Activated CD4-positive, CD25-positive, alpha-beta regulatory T cell treated with anti-CD3 and anti-CD28 coated beads, Interleukin-2, amount 50 U/mL, for 72 hours (primary cell): Measurements from ENCODE around the gene DRD2.
A peak's percentile ranks its signal among the peaks of the same experiment; 100 is the strongest.

Experiments
- DNase-seq: peaks from one replicate; pipeline ENCODE4 v3.0.0; 2021

Gene DRD2

GRCh38 chr11:113481672-113482071 lies 6.5 kb upstream of the DRD2 start:
- no peak for DNase-seq

DNA sequence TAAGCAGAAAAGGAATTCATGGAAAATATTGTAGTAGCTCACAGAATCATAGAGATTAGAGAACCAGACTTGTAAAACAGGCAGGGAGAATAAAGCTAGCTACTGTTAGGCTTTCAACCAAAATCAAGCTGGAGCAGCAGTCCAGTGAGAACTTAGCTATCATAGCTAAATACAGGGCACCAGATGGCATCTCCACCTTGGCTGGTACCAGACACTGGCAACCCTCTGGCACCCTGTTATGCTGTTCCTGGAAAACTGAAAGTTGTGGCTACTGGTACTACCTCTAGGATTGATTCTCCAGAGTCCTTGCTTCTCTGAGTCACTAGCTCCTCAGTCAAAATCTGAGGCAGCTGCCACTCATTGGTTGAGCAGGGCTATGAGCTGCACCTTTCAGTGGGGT lies 6.0 kb upstream of the DRD2 start:
- no peak for DNase-seq

- no peak for DNase-seq
These were observed 2.1 kb upstream of the DRD2 start for GRCh38 chr11:113477321-113477720.

- DNase-seq, result no peak
These were observed 1.4 kb upstream of the DRD2 start for GRCh38 chr11:113476553-113476952.

DNA sequence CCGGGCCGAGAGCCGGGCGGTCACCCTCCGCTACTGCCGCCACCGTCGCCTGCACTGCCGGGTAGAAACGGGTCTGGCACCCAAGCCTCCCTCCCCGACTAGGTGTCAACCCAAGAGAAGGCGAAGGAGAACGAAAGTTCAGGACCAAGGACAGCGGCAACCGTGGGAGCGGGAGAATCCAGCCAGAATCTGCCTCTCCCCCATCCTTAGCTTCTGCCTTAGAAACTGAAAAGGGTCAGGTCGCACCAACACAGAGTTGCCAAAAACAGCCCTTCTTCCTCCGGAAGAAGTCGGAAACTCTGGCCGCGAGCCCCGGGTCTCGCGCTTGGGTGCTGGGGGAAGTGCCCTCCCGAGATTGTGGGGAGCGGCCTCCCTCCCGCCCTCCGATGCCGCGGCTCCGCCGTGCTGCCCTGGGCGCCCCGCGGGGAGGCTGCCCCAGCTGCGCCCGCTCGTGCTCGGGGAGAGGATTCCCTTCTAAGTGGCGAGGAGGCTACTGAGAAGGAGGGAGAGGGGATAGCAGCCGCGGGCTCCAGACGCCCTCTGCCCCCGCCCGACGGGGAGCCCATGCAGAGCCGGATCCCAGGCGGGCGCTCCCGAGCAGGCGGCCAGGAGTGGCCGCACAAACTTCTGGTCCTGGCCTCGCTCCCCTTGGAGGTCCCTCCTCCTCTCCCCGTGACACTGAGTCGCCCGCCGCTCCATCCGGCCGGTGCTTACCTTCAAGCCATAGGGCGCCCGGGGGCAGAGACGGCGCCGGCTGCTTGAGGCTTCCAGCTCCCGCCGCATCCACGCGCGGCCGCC lies 637 bp downstream of the DRD2 start:
- DNase-seq, result peak; percentile 37

- no peak for DNase-seq
These were observed 1.2 kb downstream of the DRD2 start for GRCh38 chr11:113473983-113474361.

GRCh38 chr11:113472471-113472870 lies 2.7 kb downstream of the DRD2 start:
- no peak for DNase-seq

DNA sequence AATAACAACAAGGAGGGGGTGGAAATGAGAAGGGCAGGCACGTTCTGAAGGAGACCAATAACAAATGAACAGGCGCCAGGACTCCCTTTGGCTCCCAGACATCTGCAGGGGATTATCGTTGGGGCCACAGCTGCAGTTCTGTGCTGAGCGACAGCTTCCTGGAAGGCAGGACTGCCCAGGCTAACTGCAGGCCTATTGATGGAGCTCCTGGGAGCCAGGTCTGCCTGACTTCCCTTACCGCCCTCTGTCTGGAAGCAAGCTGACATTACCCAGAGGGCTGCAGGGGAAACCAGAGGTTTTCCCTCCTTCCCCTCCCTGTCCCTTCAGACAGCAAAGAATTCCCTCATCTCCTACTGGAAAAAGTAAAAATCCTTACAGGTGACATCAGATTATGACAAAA lies 5.0 kb downstream of the DRD2 start:
- no peak for DNase-seq

DNA sequence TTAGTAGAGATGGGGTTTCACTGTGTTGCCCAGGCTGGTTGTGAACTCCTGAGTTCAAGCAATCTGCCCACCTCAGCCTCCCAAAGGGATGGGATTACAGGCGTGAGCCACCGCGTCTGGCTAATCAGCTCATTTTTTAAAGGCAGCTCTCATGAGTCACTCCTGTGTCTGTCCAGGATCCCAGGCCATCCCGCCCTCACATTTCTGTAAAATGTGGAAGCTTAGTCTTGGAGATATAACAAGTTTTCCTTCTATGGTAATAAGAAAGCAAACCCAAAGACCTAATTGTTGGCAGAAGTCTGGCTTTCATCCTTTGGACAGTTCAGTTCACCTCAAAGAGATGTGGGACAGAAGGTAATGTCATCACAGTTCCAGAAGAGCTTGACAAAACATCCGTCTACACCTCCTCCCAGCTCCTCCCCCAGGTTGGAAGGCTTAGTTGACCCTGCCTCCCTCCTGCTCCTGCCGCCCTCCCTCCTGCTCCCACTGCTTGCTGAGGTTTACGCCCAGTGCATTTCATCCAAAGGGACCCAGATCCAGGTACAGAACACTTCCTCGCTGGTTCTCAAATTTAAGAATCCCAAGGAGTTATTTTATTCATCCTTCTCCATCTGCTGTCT lies 6.4 kb downstream of the DRD2 start:
- DNase-seq, result no peak

- DNase-seq, result no peak
These were observed 7.7 kb downstream of the DRD2 start for GRCh38 chr11:113467545-113467944.

DNA sequence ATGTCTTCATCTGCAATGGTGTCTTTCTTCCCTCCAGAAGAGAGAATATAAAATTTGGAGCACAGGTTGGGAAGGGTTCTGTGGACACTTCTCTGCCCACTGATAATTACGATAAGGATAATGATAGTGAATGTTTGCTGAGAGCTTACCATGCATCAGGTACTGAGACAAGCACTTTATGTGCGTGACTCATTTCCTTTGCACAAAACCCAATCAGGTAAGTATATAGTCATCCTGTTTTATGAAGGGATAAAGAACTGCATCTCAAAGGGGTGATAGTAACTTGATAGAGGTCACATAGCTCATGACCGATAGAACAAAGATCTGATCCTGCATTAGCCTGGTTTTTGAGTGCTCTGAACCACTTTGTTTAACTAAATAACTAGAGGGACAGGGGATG lies 9.4 kb downstream of the DRD2 start:
- DNase-seq, result no peak

GRCh38 chr11:113464416-113464815 lies 10.8 kb downstream of the DRD2 start:
- no peak for DNase-seq

DNA sequence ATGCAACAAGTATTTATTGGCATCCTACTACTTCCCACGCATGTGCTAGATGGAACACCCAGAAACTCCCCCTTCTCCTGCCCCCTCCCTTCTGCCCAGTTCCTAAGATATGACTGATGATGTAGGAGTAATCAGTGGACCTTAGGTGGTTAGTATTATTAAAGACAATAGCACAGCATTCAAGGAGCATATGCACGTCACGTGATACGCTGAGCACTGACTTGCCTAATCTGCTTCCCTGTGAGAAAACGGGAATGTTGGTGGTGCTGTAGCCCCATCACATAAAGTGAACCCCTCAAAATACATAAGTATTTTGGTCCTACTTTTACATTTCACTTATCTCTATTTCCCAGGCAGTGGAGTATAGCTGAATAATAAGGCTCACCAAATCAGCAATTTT lies 12.4 kb downstream of the DRD2 start:
- no peak for DNase-seq

DNA sequence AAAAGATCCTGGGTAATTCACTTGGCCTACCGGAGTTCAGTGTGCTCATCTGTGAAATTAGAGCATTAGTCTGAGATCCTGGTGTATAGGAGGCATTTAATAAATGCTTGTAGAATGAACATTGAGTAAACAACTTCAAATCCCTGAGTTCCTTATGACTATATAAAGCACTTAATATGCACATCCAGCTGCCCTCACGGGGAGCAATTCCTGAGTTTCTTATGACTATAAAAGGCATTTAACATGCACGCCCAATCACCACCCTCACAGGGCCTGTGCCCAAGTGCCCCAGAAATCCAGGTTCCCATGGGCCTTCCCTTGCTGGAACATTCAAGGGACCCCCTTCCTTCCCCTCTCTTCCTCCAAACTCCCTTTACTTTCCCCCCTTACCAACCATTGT lies 13.6 kb downstream of the DRD2 start:
- no peak for DNase-seq

GRCh38 chr11:113460469-113460868 lies 14.7 kb downstream of the DRD2 start:
- no peak for DNase-seq

GRCh38 chr11:113458189-113458588 lies 17.0 kb downstream of the DRD2 start:
- DNase-seq, result no peak

DNA sequence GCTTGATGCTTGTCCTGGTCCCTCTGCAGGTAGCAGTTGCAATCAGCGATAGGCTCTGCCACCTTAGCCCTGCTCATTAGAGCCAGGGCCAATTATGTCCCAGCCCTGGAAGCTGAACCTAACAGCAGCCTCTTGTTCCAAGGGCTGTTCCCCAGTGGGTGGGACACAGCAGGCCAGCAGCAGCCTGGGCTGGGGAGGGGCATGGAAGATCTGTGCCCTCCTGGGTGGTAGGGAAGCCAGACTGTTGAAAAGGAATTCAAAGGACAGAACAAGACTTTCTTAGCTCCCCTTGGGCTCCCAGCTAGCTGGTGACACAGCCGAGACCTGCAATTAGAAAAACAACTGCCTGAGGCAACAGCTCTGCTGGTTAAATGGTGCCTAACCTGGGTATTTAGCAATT lies 17.4 kb downstream of the DRD2 start:
- no peak for DNase-seq

- no peak for DNase-seq
These were observed 20.7 kb downstream of the DRD2 start for GRCh38 chr11:113454455-113454854.

DNA sequence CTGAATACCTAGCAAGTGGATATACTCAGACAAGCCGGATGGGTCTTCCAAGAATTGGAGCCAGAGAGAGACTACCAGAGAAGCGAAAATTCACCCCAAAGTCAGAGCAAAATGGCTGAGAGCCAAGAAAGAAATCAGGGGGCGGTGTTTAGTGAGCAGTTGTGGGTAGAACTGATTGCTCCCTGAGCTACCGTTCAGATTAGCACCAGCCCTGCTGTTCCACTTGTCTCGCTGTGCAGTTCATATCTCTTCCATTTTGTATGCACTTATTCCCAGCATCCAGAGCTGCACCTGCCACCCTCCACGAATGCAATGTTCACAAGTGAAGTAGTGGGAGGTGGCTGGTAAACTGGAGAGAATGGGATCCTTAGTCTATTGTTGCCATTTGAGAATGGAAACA lies 25.5 kb downstream of the DRD2 start:
- DNase-seq, result no peak

DNA sequence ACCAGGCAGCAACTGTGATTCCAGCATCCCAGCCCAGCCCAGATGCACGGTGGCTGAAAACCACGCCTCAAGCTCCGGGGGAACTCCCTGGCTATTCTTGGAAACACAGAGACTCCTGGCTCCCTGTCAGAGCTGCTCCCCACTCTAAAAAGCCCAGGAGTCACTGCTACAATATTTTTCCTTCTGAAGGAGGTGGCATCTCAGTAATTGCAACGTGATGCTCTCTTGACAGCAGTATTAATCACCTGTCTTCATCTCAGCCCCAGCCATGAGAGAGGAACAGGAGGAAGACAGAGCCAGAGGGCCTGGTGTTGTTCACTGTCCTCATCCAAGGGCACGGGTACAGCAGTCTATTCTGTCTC lies 26.9 kb downstream of the DRD2 start:
- DNase-seq, result no peak

DNA sequence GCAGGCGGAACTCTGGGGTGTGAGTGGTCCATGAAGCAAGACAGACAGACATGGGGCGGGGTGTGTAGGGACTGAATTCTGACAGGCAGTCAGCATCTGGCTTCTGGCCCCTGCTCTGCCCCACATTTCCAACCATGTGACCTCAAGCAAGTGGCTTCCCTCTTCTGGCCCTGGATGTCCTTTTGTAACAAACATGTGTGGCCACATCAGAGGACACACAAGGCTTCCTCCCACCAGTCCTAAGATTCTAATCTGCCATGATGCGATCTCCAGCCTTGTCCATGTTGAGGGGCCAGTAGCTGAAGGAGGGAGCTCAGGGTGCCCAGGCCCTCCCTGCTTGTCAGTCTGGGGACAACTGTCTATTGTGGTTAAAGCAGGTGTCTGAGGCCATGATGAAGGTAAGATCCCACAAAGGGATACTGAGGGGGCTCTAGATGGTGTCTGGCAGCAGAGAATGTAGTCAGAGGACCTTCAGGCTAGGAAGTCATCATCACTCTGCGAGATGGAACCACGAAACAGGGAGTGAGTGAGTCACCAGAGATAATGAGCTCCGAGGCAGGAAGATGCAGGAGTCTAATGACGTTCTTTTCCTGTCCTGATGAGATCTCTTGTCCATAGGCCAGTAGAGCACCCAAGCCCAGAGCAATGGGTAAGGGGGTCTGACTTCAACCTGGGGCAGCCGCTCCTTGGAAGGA lies 27.4 kb downstream of the DRD2 start:
- DNase-seq, result no peak

- DNase-seq, result no peak
These were observed 28.3 kb downstream of the DRD2 start for GRCh38 chr11:113446938-113447337.

GRCh38 chr11:113446112-113446511 lies 29.1 kb downstream of the DRD2 start:
- no peak for DNase-seq

DNA sequence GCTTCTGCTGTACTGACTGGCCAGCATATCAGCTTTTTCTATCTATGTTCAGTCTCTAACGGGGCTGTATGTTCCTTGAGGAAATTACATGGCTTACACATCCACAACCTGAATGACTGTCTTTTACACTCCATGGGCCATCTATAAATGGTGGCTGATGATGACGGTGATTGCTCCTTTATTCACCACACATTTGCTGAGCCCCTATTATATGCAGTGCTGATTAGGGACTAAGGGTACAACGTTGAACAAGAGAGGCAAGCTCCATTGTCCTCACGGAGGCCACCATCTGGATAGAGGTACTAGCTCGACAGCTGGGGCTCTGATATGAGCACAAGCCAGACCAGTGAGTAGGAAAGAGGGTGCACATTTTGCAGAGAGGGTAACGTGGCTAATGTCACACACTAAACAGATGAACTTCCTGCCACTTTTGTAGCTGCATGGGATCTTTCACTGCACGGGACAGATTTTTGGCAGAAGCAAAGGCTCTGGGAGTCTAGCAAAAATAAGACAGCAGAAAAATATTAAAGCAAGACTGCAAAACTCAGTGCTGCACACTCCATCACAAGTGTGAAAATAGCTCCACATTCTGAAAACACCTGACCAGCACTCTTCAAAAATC lies 30.6 kb downstream of the DRD2 start:
- no peak for DNase-seq
